H9 (cell line): Measurements from ENCODE around the gene PRSS21. TPM values are rescaled to one million over a fixed set of nuclear protein-coding genes. Genes with fewer than 3 reads are reported as not detected.

ENCODE experiments used
- DNase-seq: peaks from one replicate; pipeline ENCODE4 v3.0.0-alpha.2; 2017
- H2AFZ ChIP-seq: one replicate; pipeline ENCODE4 v1.6.1; 2013; ENCODE audit warnings: mild to moderate bottlenecking, low read length, control low read depth, moderate library complexity
- H2AK5ac ChIP-seq: 2 replicates; pipeline ENCODE4 v1.6.1; 2013; ENCODE audit warnings: low read length, control low read depth, mixed read lengths; ENCODE audit not compliant: insufficient read length
- H2BK120ac ChIP-seq: one replicate; pipeline ENCODE4 v1.6.1; 2013; ENCODE audit warnings: low read depth, mild to moderate bottlenecking, low read length, control low read depth, inconsistent platforms; ENCODE audit not compliant: poor library complexity, severe bottlenecking
- H2BK12ac ChIP-seq: 2 replicates; pipeline ENCODE4 v1.6.1; 2013; ENCODE audit warnings: low read length, control low read depth, mixed read lengths, low read depth; ENCODE audit not compliant: insufficient read length
- H2BK15ac ChIP-seq: 2 replicates; pipeline ENCODE4 v1.6.1; 2013; ENCODE audit warnings: low read depth, low read length, control low read depth
- H2BK20ac ChIP-seq: one replicate; pipeline ENCODE4 v1.6.1; 2013; ENCODE audit warnings: low read depth, mild to moderate bottlenecking, low read length, control low read depth, inconsistent platforms; ENCODE audit not compliant: poor library complexity, severe bottlenecking
- H2BK5ac ChIP-seq: 2 replicates; pipeline ENCODE4 v1.6.1; 2013; ENCODE audit warnings: low read length, control low read depth, mixed read lengths; ENCODE audit not compliant: insufficient read length
- H3K14ac ChIP-seq: 2 replicates; pipeline ENCODE4 v1.6.1; 2013; ENCODE audit warnings: low read length, control low read depth; ENCODE audit not compliant: insufficient read depth
- H3K18ac ChIP-seq: 2 replicates; pipeline ENCODE4 v1.6.1; 2013; ENCODE audit warnings: low read depth, mild to moderate bottlenecking, mixed read lengths, low read length, control low read depth; ENCODE audit not compliant: insufficient read length
- H3K23ac ChIP-seq: 2 replicates; pipeline ENCODE4 v1.6.1; 2013; ENCODE audit warnings: low read length, control low read depth, mixed read lengths, low read depth; ENCODE audit not compliant: insufficient read length
- H3K23me2 ChIP-seq: 2 replicates; pipeline ENCODE4 v1.6.1; 2013; ENCODE audit warnings: low read depth, mild to moderate bottlenecking, mixed read lengths, low read length, control low read depth; ENCODE audit not compliant: insufficient read length, poor library complexity, severe bottlenecking
- H3K27ac ChIP-seq: 2 replicates; pipeline ENCODE4 v1.5.1; 2013; ENCODE audit warnings: low read length, control low read depth, mixed read lengths, low read depth; ENCODE audit not compliant: insufficient read length
- H3K27me3 ChIP-seq: 2 replicates; pipeline ENCODE4 v1.6.1; 2013; ENCODE audit warnings: low read length, control low read depth, inconsistent platforms; ENCODE audit not compliant: insufficient read depth
- H3K4ac ChIP-seq: 2 replicates; pipeline ENCODE4 v1.6.1; 2013; ENCODE audit warnings: low read depth, mild to moderate bottlenecking, control low read depth, inconsistent platforms, low read length, moderate library complexity
- H3K4me1 ChIP-seq: 2 replicates; pipeline ENCODE4 v1.6.1; 2013; ENCODE audit warnings: low read length, control low read depth, inconsistent platforms; ENCODE audit not compliant: insufficient read depth
- H3K4me2 ChIP-seq: 2 replicates; pipeline ENCODE4 v1.6.1; 2013; ENCODE audit warnings: low read length, control low read depth, mixed read lengths; ENCODE audit not compliant: insufficient read length, insufficient read depth
- H3K56ac ChIP-seq: 2 replicates; pipeline ENCODE4 v1.6.1; 2013; ENCODE audit warnings: low read depth, mild to moderate bottlenecking, mixed read lengths, low read length, control low read depth; ENCODE audit not compliant: insufficient read length
- H3K79me1 ChIP-seq: 2 replicates; pipeline ENCODE4 v1.6.1; 2013; ENCODE audit warnings: low read depth, mild to moderate bottlenecking, moderate library complexity, low read length, control low read depth, inconsistent platforms; ENCODE audit not compliant: insufficient read depth, poor library complexity, severe bottlenecking
- H3K79me2 ChIP-seq: 2 replicates; pipeline ENCODE4 v1.6.1; 2013; ENCODE audit warnings: low read length, control low read depth, inconsistent platforms; ENCODE audit not compliant: insufficient read depth
- H3K9ac ChIP-seq: 2 replicates; pipeline ENCODE4 v1.6.1; 2013; ENCODE audit warnings: low read length, control low read depth, mixed read lengths; ENCODE audit not compliant: insufficient read length; ENCODE audit errors: extremely low read depth
- H3K9me3 ChIP-seq: one replicate; pipeline ENCODE4 v1.6.1; 2013; ENCODE audit warnings: low read depth, low read length, inconsistent platforms; ENCODE audit not compliant: control insufficient read depth
- H3T11ph ChIP-seq: one replicate; pipeline ENCODE4 v1.6.1; 2013; ENCODE audit warnings: mild to moderate bottlenecking, low read length, control low read depth, inconsistent platforms
- H4K20me1 ChIP-seq: one replicate; pipeline ENCODE4 v1.6.1; 2013; ENCODE audit not compliant: control insufficient read depth, insufficient read length, insufficient read depth
- H4K5ac ChIP-seq: 2 replicates; pipeline ENCODE4 v1.6.1; 2013; ENCODE audit warnings: low read depth, mild to moderate bottlenecking, mixed read lengths, low read length, control low read depth; ENCODE audit not compliant: insufficient read length
- H4K8ac ChIP-seq: replicated peaks from 2 replicates; pipeline ENCODE4 v1.6.1; 2013; ENCODE audit warnings: low read length, control low read depth, mixed read lengths, low read depth; ENCODE audit not compliant: insufficient read length
- H4K91ac ChIP-seq: 2 replicates; pipeline ENCODE4 v1.6.1; 2013; ENCODE audit warnings: low read depth, mild to moderate bottlenecking, moderate library complexity, mixed read lengths, low read length, control low read depth; ENCODE audit not compliant: insufficient read length
- H3K27ac Mint-ChIP-seq, 3 experiments: 2 replicates in 2 of 3; 3 replicates in 1 of 3; pipeline ENCODE4 v1.8.0; 2020 to 2021; ENCODE audit warnings: mixed read lengths in 3 of 3, mild to moderate bottlenecking in 1 of 3, moderate library complexity in 1 of 3
- H3K27me3 Mint-ChIP-seq: 2 replicates; pipeline ENCODE4 v1.8.0; 2021; ENCODE audit warnings: low read depth, mild to moderate bottlenecking, moderate library complexity, mixed read lengths
- H3K36me3 Mint-ChIP-seq, 3 experiments: 2 replicates in 2 of 3; 3 replicates in 1 of 3; pipeline ENCODE4 v1.8.0; 2020 to 2021; ENCODE audit warnings: low read depth in 3 of 3, mixed read lengths in 3 of 3; ENCODE audit not compliant: insufficient read depth in 1 of 3
- H3K4me1 Mint-ChIP-seq, 2 experiments: 2 replicates each; pipeline ENCODE4 v1.8.0; 2020; ENCODE audit warnings: mixed read lengths in 2 of 2
- H3K4me3 Mint-ChIP-seq, 2 experiments: 2 replicates in 1 of 2; 3 replicates in 1 of 2; pipeline ENCODE4 v1.8.0; 2020 to 2021; ENCODE audit warnings: mild to moderate bottlenecking in 2 of 2, mixed read lengths in 2 of 2, moderate library complexity in 1 of 2
- H3K9me3 Mint-ChIP-seq, 2 experiments: 2 replicates in 1 of 2; 3 replicates in 1 of 2; pipeline ENCODE4 v1.8.0; 2020; ENCODE audit warnings: mild to moderate bottlenecking in 2 of 2, mixed read lengths in 2 of 2, moderate library complexity in 1 of 2
- WGBS: extraction: QIAGEN DNeasy Blood & Tissue Kit; methylation state at CpG from one replicate; pipeline ENCODE4 v1.1.7; 2013; ENCODE audit warnings: missing lambda C conversion rate, low lambda C conversion rate, mixed read lengths; ENCODE audit not compliant: insufficient read length; ENCODE audit errors: extremely low coverage; 5-methylcytosine and 5-hydroxymethylcytosine counted together
- total RNA-seq: library from RNA; stranded (reverse); gene quantifications from 2 replicates; pipeline ENCODE4 v1.2.1, GENCODE V29; 2021
- TF ChIP-seq, protein P1 (sequence below): fragments of 200-600 bp; sonication (generic); conservative IDR thresholded peaks from 3 replicates; pipeline ENCODE4 v1.8.0; 2021; ENCODE audit warnings: antibody characterized with exemption, mild to moderate bottlenecking

The PRSS21 gene
- total RNA-seq, 1 experiment from 2014 or later = not detected

DNA sequence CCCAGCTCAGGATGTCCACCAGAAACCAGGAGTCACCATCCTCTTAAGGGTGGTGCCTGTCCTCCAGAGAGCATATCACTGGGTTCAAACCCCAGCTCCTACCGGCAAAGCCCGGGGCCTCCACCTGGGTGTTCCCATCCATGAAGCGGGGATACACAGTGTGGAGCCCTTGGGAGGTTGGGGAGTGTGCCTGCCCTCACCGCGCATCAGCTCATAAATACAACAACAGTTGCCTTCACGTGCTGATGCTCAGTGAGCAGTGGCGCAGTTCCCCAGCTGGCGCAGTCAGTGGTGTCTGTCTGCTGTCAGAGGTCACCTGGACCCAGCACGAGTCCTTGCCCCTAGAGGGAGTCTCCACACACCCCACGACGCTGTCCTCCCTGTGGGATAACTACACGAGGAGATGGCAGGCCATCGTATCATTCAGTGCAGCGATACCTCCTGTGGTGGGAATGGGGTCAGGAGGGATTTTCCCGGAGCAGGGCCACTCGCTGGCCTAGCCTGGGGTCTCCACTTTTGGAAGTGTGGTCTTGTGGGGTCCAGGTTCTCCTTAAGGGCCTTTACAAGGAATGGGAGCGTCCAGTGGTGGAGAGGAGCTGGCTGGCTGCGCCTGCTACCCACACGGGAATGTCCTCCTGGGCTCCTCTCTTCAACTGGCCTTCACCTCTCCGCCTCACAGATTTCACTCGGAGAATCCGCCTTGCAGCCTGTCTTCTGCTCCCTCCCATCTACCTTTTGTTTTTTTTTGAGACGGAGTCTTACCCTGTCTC lies 37.7 kb upstream of the PRSS21 start:
- Histone ChIP-seq H3K4me1 (no peaks in the 10 kb centered on the region), H2BK15ac (0 out of 2 replicates have a peak overlapping the region, but pooled peaks have one; percentile 9), H3K4me2 (no peak overlapping the region), H3T11ph (no peak overlapping the region), H3K23ac (no peak overlapping the region), H3K9ac (no peak overlapping the region), H3K27me3 (no peaks in the 10 kb centered on the region), H2BK12ac (no peak overlapping the region), H2BK120ac (no peak overlapping the region), H4K91ac (no peak overlapping the region), H4K20me1 (no peaks in the 10 kb centered on the region), H3K18ac (no peak overlapping the region), H3K23me2 (peaks cover 14% of the 10 kb centered on the region), H3K79me1 (peaks cover 6% of the 10 kb centered on the region), H3K9me3 (no peaks in the 10 kb centered on the region), H3K14ac (no peak overlapping the region), H2AK5ac (no peak overlapping the region), H3K4ac (no peak overlapping the region), H2AFZ (no peak overlapping the region), H3K56ac (no peak overlapping the region), H2BK20ac (no peak overlapping the region), H3K27ac (no peak overlapping the region), H4K5ac (no peak overlapping the region), H3K79me2 (peaks cover 9% of the 10 kb centered on the region; the same call in 1 of the 2 replicates), H2BK5ac (no peak overlapping the region), H4K8ac (no peak overlapping the region)
- TF ChIP-seq, protein P1, sequence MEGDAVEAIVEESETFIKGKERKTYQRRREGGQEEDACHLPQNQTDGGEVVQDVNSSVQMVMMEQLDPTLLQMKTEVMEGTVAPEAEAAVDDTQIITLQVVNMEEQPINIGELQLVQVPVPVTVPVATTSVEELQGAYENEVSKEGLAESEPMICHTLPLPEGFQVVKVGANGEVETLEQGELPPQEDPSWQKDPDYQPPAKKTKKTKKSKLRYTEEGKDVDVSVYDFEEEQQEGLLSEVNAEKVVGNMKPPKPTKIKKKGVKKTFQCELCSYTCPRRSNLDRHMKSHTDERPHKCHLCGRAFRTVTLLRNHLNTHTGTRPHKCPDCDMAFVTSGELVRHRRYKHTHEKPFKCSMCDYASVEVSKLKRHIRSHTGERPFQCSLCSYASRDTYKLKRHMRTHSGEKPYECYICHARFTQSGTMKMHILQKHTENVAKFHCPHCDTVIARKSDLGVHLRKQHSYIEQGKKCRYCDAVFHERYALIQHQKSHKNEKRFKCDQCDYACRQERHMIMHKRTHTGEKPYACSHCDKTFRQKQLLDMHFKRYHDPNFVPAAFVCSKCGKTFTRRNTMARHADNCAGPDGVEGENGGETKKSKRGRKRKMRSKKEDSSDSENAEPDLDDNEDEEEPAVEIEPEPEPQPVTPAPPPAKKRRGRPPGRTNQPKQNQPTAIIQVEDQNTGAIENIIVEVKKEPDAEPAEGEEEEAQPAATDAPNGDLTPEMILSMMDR = no peak; the same call in 2 of the 3 replicates
- peaks cover 3% of the 10 kb centered on the region; the same call in 1 of the 2 replicates for H3K27me3 Mint-ChIP-seq
- no CpG with 5 or more reads among the region's 23 CpGs for WGBS
- peak overlapping the region in 1 of 3 experiments; percentile 72; a peak in 2 of 7 replicates for H3K27ac Mint-ChIP-seq
- peaks cover 18 to 32% of the 10 kb centered on the region in 2 experiments for H3K4me1 Mint-ChIP-seq
- H3K9me3 Mint-ChIP-seq = peaks cover 0 to 3% of the 10 kb centered on the region in 2 experiments; a peak in 2 of 5 replicates
- H3K4me3 Mint-ChIP-seq = peak overlapping the region; percentile 91 to 96; a peak in 4 of 5 replicates
- DNase-seq = peak; percentile 33
- peaks cover 3 to 26% (median 18%) of the 10 kb centered on the region in 3 experiments for H3K36me3 Mint-ChIP-seq
